H1 (cell line): ENCODE measurements around the gene IL1A. TPM values are rescaled to one million over a fixed set of nuclear protein-coding genes. Genes with fewer than 3 reads are reported as not detected.

Source experiments
- CTCF ChIA-PET: fragments of 300-600 bp; sonication (Branson Sonifier 250); formaldehyde crosslinking; loops from one replicate; lab custom pipeline; 2021; ENCODE audit not compliant: partially characterized antibody; lab: Charles Lee
- POLR2A ChIA-PET: fragments of 300-600 bp; sonication (Branson Sonifier 250); formaldehyde crosslinking; loops from one replicate; lab custom pipeline; 2021; ENCODE audit warnings: inconsistent platforms; ENCODE audit not compliant: partially characterized antibody; lab: Charles Lee
- DNase-seq, 2 experiments: peaks; one replicate each; pipeline versions ENCODE4 v3.0.0 to v3.0.0-alpha.2; 2010 to 2022; ENCODE audit warnings: low spot score in 2 of 2, low read depth in 1 of 2, mixed read lengths in 1 of 2
- FAIRE-seq: peaks from 2 replicates; lab custom pipeline; 2011; peaks lifted over from hg19 to GRCh38; lab: Jason Lieb, UNC
- H2AFZ ChIP-seq: 2 replicates; pipeline ENCODE4 v1.8.1; 2012; ENCODE audit warnings: low read length, inconsistent platforms
- H2AK5ac ChIP-seq: 2 replicates; pipeline ENCODE4 v1.6.1; 2013; ENCODE audit warnings: low read depth, low read length
- H2BK120ac ChIP-seq: replicated peaks from 2 replicates; pipeline ENCODE3; 2013; ENCODE audit warnings: low read depth, low read length, inconsistent platforms
- H2BK12ac ChIP-seq: 2 replicates; pipeline ENCODE4 v1.6.1; 2013; ENCODE audit warnings: low read depth, low read length
- H2BK15ac ChIP-seq: 2 replicates; pipeline ENCODE4 v1.6.1; 2013; ENCODE audit warnings: low read length
- H2BK20ac ChIP-seq: 2 replicates; pipeline ENCODE4 v1.6.1; 2013; ENCODE audit warnings: low read length
- H2BK5ac ChIP-seq: 2 replicates; pipeline ENCODE4 v1.6.1; 2013; ENCODE audit warnings: low read depth, low read length
- H3K14ac ChIP-seq: 2 replicates; pipeline ENCODE4 v1.6.1; 2013; ENCODE audit warnings: inconsistent platforms; ENCODE audit not compliant: insufficient read length
- H3K18ac ChIP-seq: 2 replicates; pipeline ENCODE4 v1.6.1; 2013; ENCODE audit warnings: low read length; ENCODE audit errors: extremely low read depth
- H3K23ac ChIP-seq: 2 replicates; pipeline ENCODE4 v1.6.1; 2013; ENCODE audit warnings: inconsistent platforms; ENCODE audit not compliant: insufficient read length
- H3K23me2 ChIP-seq: 2 replicates; pipeline ENCODE4 v1.6.1; 2013; ENCODE audit warnings: low read depth, low read length
- H3K27ac ChIP-seq: 2 replicates; pipeline ENCODE4 v1.6.1; 2011; ENCODE audit warnings: low read depth, low read length, inconsistent platforms
- H3K27me3 ChIP-seq, 4 experiments: replicated peaks in 1 of 4; 1 replicate in 1 of 4; 2 replicates in 3 of 4; pipeline versions ENCODE4 v1.6.1 to v1.8.1; 2011 to 2013; ENCODE audit warnings: low read length in 3 of 4, mild to moderate bottlenecking in 3 of 4, inconsistent platforms in 2 of 4, mixed read lengths in 2 of 4, moderate library complexity in 1 of 4; ENCODE audit not compliant: control insufficient read depth in 3 of 4, insufficient read depth in 3 of 4; ENCODE audit errors: extremely low read depth in 1 of 4
- H3K36me3 ChIP-seq, 4 experiments: 2 replicates each; pipeline versions ENCODE4 v1.6.1 to v1.8.1; 2011 to 2013; ENCODE audit warnings: mild to moderate bottlenecking in 4 of 4, low read length in 3 of 4, moderate library complexity in 2 of 4, control low read depth in 1 of 4, inconsistent platforms in 1 of 4; ENCODE audit not compliant: insufficient read depth in 4 of 4, control insufficient read depth in 2 of 4
- H3K4ac ChIP-seq: replicated peaks from 2 replicates; pipeline ENCODE3; 2013; ENCODE audit warnings: low read length, low read depth, mixed read lengths, inconsistent platforms; ENCODE audit not compliant: insufficient read length
- H3K4me1 ChIP-seq, 4 experiments: replicated peaks in 1 of 4; 1 replicate in 1 of 4; 2 replicates in 3 of 4; pipeline versions ENCODE4 v1.6.1 to v1.8.1; 2011 to 2013; ENCODE audit warnings: low read length in 3 of 4, inconsistent platforms in 2 of 4, mixed read lengths in 1 of 4; ENCODE audit not compliant: insufficient read depth in 4 of 4, control insufficient read depth in 3 of 4
- H3K4me2 ChIP-seq, 2 experiments: 2 replicates each; pipeline versions ENCODE4 v1.6.1 to v1.8.1; 2011 to 2013; ENCODE audit warnings: low read depth in 2 of 2, low read length in 2 of 2, control low read depth in 1 of 2, inconsistent platforms in 1 of 2, mild to moderate bottlenecking in 1 of 2; ENCODE audit not compliant: insufficient read depth in 1 of 2
- H3K4me3 ChIP-seq, 4 experiments: fragments of 200-600, 300-600 bp in 1 of 4; sonication (generic), shearing (Covaris generic), sonication (Bioruptor Twin) in 1 of 4; 2 replicates each; pipeline versions ENCODE4 v1.5.1 to v1.8.1; 2011 to 2016; ENCODE audit warnings: low read length in 4 of 4, low read depth in 3 of 4, control low read depth in 2 of 4, inconsistent platforms in 2 of 4, mild to moderate bottlenecking in 2 of 4, mixed read lengths in 1 of 4, moderate library complexity in 1 of 4; ENCODE audit not compliant: insufficient read depth in 2 of 4; ENCODE audit errors: extremely low read depth in 1 of 4
- H3K56ac ChIP-seq: replicated peaks from 2 replicates; pipeline ENCODE3; 2013; ENCODE audit warnings: low read depth, mild to moderate bottlenecking, mixed read lengths, low read length, inconsistent platforms; ENCODE audit not compliant: insufficient read length
- H3K79me1 ChIP-seq: 2 replicates; pipeline ENCODE4 v1.6.1; 2013; ENCODE audit warnings: low read depth, low read length, control low read depth
- H3K79me2 ChIP-seq, 2 experiments: 2 replicates each; pipeline versions ENCODE4 v1.6.1 to v1.8.1; 2012 to 2013; ENCODE audit warnings: low read length in 2 of 2, mild to moderate bottlenecking in 2 of 2, inconsistent platforms in 1 of 2; ENCODE audit not compliant: insufficient read depth in 2 of 2, control insufficient read depth in 1 of 2
- H3K9ac ChIP-seq, 4 experiments: replicated peaks in 1 of 4; 1 replicate in 1 of 4; 2 replicates in 3 of 4; pipeline versions ENCODE4 v1.6.1 to v1.8.1; 2011 to 2013; ENCODE audit warnings: low read depth in 3 of 4, low read length in 3 of 4, control low read depth in 2 of 4, mild to moderate bottlenecking in 2 of 4, moderate library complexity in 2 of 4, inconsistent platforms in 1 of 4; ENCODE audit errors: extremely low read depth in 1 of 4
- H3K9me3 ChIP-seq, 2 experiments: 2 replicates each; pipeline versions ENCODE4 v1.6.1 to v1.8.1; 2012 to 2013; ENCODE audit warnings: mild to moderate bottlenecking in 2 of 2, moderate library complexity in 2 of 2, control low read depth in 1 of 2, inconsistent platforms in 1 of 2, low read depth in 1 of 2, low read length in 1 of 2, mixed read lengths in 1 of 2; ENCODE audit not compliant: insufficient read depth in 2 of 2
- H4K20me1 ChIP-seq, 2 experiments: replicated peaks in 1 of 2; 2 replicates each; pipeline versions ENCODE3 to v1.8.1; 2011 to 2013; ENCODE audit warnings: inconsistent platforms in 2 of 2, low read length in 2 of 2, mild to moderate bottlenecking in 1 of 2; ENCODE audit not compliant: insufficient read depth in 2 of 2, control insufficient read depth in 1 of 2
- H4K5ac ChIP-seq: 2 replicates; pipeline ENCODE4 v1.6.1; 2013; ENCODE audit warnings: low read length, low read depth, mixed read lengths, inconsistent platforms; ENCODE audit not compliant: insufficient read length
- H4K8ac ChIP-seq: 2 replicates; pipeline ENCODE4 v1.8.0; 2013; ENCODE audit warnings: mild to moderate bottlenecking, moderate library complexity, low read length, inconsistent platforms; ENCODE audit not compliant: insufficient read depth; ENCODE audit errors: extremely low read depth
- H4K91ac ChIP-seq: replicated peaks from 2 replicates; pipeline ENCODE3; 2013; ENCODE audit warnings: low read length, mixed read lengths, inconsistent platforms; ENCODE audit not compliant: insufficient read length
- BACH1 ChIP-seq: IDR thresholded peaks from 2 replicates; pipeline ENCODE4 v1.6.1; 2012; ENCODE audit warnings: low read length, improper control_type of control experiment
- CBX5 ChIP-seq: fragments of 300-800, 300-1000 bp; sonication (generic); IDR thresholded peaks from 2 replicates; pipeline ENCODE4 v1.7.1; 2016; ENCODE audit warnings: antibody characterized with exemption, low read length, low read depth
- JUND ChIP-seq: IDR thresholded peaks from 2 replicates; pipeline ENCODE4 v1.6.1; 2011; ENCODE audit warnings: mild to moderate bottlenecking, improper control_type of control experiment, low read length
- KDM5A ChIP-seq: fragments of 200-600 bp; IDR thresholded peaks from 2 replicates; pipeline ENCODE4 v1.7.1; 2012; ENCODE audit warnings: mild to moderate bottlenecking, low read length, inconsistent platforms, mixed read lengths
- RAD21 ChIP-seq, 2 experiments: IDR thresholded peaks in 1 of 2; conservative IDR thresholded peaks in 1 of 2; 2 replicates each; pipeline ENCODE4 v1.6.1; 2011; ENCODE audit warnings: low read depth in 2 of 2, low read length in 2 of 2, improper control_type of control experiment in 1 of 2, inconsistent platforms in 1 of 2, mild to moderate bottlenecking in 1 of 2, moderate library complexity in 1 of 2
- RNF2 ChIP-seq: fragments of 200-900, 300-1000 bp; sonication (generic); IDR thresholded peaks from 2 replicates; pipeline ENCODE4 v1.7.1; 2016; ENCODE audit warnings: borderline replicate concordance, low read depth, mild to moderate bottlenecking, antibody characterized with exemption, low read length; ENCODE audit not compliant: poor library complexity, severe bottlenecking; ENCODE audit errors: missing control alignments
- SIN3A ChIP-seq, 2 experiments: IDR thresholded peaks in 1 of 2; conservative IDR thresholded peaks in 1 of 2; 2 replicates each; pipeline ENCODE4 v1.6.1; 2011 to 2012; ENCODE audit warnings: low read length in 2 of 2, improper control_type of control experiment in 1 of 2, low read depth in 1 of 2, mild to moderate bottlenecking in 1 of 2
- SP1 ChIP-seq: IDR thresholded peaks from 2 replicates; pipeline ENCODE4 v1.6.1; 2011; ENCODE audit warnings: low read depth, low read length
- TAF1 ChIP-seq: IDR thresholded peaks from 2 replicates; pipeline ENCODE4 v1.6.1; 2011; ENCODE audit warnings: mild to moderate bottlenecking, low read depth, low read length
- TAF7 ChIP-seq: optimal IDR thresholded peaks from 2 replicates; pipeline ENCODE3; 2011; ENCODE audit warnings: low read depth, mild to moderate bottlenecking, inconsistent platforms, low read length, moderate library complexity, borderline replicate concordance
- YY1 ChIP-seq: IDR thresholded peaks from 2 replicates; pipeline ENCODE4 v1.6.1; 2011; ENCODE audit warnings: low read depth, mild to moderate bottlenecking, low read length
- WGBS, 2 experiments: shearing (Covaris generic) in 1 of 2; methylation state at CpG; one replicate each; pipeline versions ENCODE4 v1.1.6 to v1.1.7; 2013 to 2015; ENCODE audit warnings: low lambda C conversion rate in 2 of 2, mixed read lengths in 2 of 2, inconsistent platforms in 1 of 2, low coverage in 1 of 2, missing lambda C conversion rate in 1 of 2; ENCODE audit not compliant: insufficient replicate concordance in 2 of 2, insufficient coverage in 1 of 2, insufficient read length in 1 of 2; ENCODE audit errors: extremely low coverage in 1 of 2, missing lambda C conversion rate in 1 of 2; 5-methylcytosine and 5-hydroxymethylcytosine counted together
- polyA plus RNA-seq, 7 experiments: library from polyadenylated mRNA; depleted of rRNA in 3 of 7; stranded (reverse) in 5 of 7; unstranded in 2 of 7; fragments of >200 nt in 5 of 7; fragments of 200-250 nt in 2 of 7; gene quantifications; 1 replicate in 5 of 7; 2 replicates in 1 of 7; 4 replicates in 1 of 7; pipeline versions ENCODE4 v1.2.1 to v1.2.3, GENCODE V29; 2011 to 2013; ENCODE audit warnings: missing spikeins in 2 of 7, mixed read lengths in 2 of 7
- total RNA-seq: library from RNA; stranded (reverse); fragmentation: NEBNext Ultra II Directional; extraction: Animal tissue kit (Norgen Biotek cat#: 25700); gene quantifications from 2 replicates; pipeline ENCODE4 v1.2.1, GENCODE V29; 2021

Gene IL1A
- total and polyA plus RNA-seq, 2 of the 8 experiments (the other 6 are each of a cell fraction or from before 2014, with no cell fraction given) = 0.32 to 0.74 TPM

GRCh38 chr2:112827604-112828185 is 43.4 kb upstream of the IL1A start:
- POLR2A ChIA-PET = interaction anchor here (0.6 to 0.7 kb wide), 2 partner anchors 41 to 74 kb away, joined by 3 read pairs; no protein-coding TSS in a partner anchor
- peaks cover 0 to 2% (median 0%) of the 10 kb centered on the region in 4 experiments; a peak in 1 of 7 replicates for H3K27me3 ChIP-seq
- 90% methylated on average over 6 of the region's 6 CpGs; no CpG with 5 or more reads in 1 of the 2 experiments for WGBS, 2 experiments
- H2BK120ac ChIP-seq = no peak overlapping the region
- H4K20me1 ChIP-seq = no peaks in the 10 kb centered on the region
- H3K4me1 ChIP-seq = no peaks in the 10 kb centered on the region
- no peaks in the 10 kb centered on the region for H3K36me3 ChIP-seq
- no peak overlapping the region for H2BK20ac ChIP-seq
- CTCF ChIA-PET = interaction anchor here (0.7 to 1.2 kb wide), 2 partner anchors 9 to 58 kb away, joined by 4 to 6 read pairs; no protein-coding TSS in a partner anchor
- no peak overlapping the region for H3K4me3 ChIP-seq
- H3K23me2 ChIP-seq = no peaks in the 10 kb centered on the region
- H3K4ac ChIP-seq = no peak overlapping the region
- FAIRE-seq = no peak
- H3K27ac ChIP-seq = no peak overlapping the region
- H4K91ac ChIP-seq = no peak overlapping the region
- no peak overlapping the region for H3K14ac ChIP-seq
- H4K5ac ChIP-seq = no peak overlapping the region
- no peaks in the 10 kb centered on the region for H3K79me2 ChIP-seq
- H3K4me2 ChIP-seq = no peak overlapping the region
- no peak overlapping the region for H2BK5ac ChIP-seq
- H4K8ac ChIP-seq = no peak overlapping the region
- H3K9me3 ChIP-seq = 0 out of 4 replicates have a peak, but pooled peaks cover 0 to 4% of the 10 kb centered on the region in 2 experiments
- no peak for DNase-seq
- no peak overlapping the region for H2BK15ac ChIP-seq
- H3K9ac ChIP-seq = no peak overlapping the region
- H3K79me1 ChIP-seq = no peaks in the 10 kb centered on the region
- H3K56ac ChIP-seq = no peak overlapping the region
- no peak overlapping the region for H3K23ac ChIP-seq
- no peak overlapping the region for H2AK5ac ChIP-seq
- H2AFZ ChIP-seq = no peak overlapping the region
- no peak overlapping the region for H3K18ac ChIP-seq
- H2BK12ac ChIP-seq = no peak overlapping the region
- TF ChIP-seq BACH1 = no peak
- TF ChIP-seq TAF7 = no peak
- no peak for TF ChIP-seq SIN3A (conservative IDR thresholded peaks at IDR 0.05 in 1 of 2, IDR thresholded peaks at IDR 0.05 in 1 of 2; ENCODE audit: low read depth in 1 of 2, low read length in 2 of 2)
- TF ChIP-seq RAD21 (IDR thresholded peaks at IDR 0.05 in 1 of 2, conservative IDR thresholded peaks at IDR 0.05 in 1 of 2; ENCODE audit: low read depth in 2 of 2, low read length in 2 of 2) = no peak
- TF ChIP-seq SP1 = no peak
- no peak for TF ChIP-seq TAF1
- no peak for TF ChIP-seq JUND
- no peak for TF ChIP-seq YY1
- no peak for TF ChIP-seq KDM5A
- no peak for TF ChIP-seq RNF2
- TF ChIP-seq CBX5 = no peak
